ENCODE measurements around the gene SERF2.

The SERF2 gene

DNA sequence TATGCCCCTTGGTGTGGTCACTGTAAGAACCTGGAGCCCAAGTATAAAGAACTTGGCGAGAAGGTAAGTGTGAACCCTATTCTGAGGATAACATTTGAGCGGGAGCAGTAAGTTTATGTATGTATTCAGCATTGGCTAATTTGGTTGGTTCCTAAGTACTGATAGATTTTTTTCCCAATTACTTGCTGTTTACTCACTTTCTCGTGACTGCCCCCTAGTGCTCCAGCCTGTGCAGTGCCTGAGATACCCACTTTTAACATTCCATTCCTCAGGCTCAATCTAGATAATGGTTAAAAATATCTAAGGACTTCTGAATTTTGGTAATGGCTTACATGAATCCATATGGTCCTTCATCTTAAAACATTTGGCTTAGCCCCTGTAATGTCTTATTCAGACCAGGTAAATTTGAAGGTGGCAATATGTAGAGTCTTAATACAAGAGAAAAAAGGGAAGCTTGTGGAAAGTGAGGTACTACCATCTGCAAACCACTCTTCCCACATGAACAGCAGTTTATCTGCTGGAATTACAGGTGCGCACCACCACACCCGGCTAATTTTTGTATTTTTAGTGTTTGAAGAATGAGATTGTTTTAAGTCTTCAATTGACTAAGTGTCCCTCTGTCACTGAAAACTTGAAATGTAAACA is 22.4 kb upstream of the SERF2 start:
- TF ChIP-seq, protein P1, sequence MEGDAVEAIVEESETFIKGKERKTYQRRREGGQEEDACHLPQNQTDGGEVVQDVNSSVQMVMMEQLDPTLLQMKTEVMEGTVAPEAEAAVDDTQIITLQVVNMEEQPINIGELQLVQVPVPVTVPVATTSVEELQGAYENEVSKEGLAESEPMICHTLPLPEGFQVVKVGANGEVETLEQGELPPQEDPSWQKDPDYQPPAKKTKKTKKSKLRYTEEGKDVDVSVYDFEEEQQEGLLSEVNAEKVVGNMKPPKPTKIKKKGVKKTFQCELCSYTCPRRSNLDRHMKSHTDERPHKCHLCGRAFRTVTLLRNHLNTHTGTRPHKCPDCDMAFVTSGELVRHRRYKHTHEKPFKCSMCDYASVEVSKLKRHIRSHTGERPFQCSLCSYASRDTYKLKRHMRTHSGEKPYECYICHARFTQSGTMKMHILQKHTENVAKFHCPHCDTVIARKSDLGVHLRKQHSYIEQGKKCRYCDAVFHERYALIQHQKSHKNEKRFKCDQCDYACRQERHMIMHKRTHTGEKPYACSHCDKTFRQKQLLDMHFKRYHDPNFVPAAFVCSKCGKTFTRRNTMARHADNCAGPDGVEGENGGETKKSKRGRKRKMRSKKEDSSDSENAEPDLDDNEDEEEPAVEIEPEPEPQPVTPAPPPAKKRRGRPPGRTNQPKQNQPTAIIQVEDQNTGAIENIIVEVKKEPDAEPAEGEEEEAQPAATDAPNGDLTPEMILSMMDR (IDR thresholded peaks at IDR 0.05): peak; percentile 93

DNA sequence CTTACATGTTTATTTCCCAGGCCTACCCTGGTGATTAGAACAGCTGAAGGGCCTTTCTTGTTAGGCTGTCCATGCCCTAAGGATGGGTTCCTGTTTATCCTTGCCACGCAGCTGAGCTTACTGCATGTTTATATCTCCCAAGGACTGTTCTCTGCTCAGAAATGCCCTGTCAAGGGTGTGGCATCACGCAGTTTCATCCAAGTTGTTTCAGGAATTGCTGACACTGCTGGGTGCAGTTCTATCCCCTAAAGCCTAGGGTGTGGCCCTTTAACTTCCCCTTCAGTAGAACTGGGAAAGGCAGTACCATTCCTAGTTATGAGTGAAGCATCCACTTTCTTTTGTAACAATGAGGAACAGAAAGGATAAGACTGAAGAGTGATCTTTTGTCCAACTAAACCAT is 20.3 kb upstream of the SERF2 start:
- TF ChIP-seq, protein P1 (IDR thresholded peaks at IDR 0.05): no peak

DNA sequence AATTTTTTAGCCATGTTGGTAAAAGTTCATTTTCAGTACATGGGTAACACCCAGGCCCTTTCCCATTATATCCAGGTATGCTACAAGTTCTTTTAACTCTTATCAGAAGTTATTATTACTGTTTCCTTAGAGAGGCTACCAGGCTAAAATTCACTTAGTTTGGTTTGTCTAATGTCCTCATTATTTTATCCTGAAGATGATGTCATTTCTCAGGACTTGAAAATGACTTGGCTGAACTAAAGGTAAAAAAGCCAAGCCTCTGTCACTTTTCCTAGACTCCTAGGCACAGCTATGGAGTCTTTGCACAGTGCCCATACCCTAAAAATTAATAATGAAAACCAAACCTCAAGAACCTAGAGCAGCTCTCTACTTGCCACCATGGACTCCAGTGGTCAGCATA is 19.5 kb upstream of the SERF2 start:
- TF ChIP-seq, protein P1 (IDR thresholded peaks at IDR 0.05): no peak

DNA sequence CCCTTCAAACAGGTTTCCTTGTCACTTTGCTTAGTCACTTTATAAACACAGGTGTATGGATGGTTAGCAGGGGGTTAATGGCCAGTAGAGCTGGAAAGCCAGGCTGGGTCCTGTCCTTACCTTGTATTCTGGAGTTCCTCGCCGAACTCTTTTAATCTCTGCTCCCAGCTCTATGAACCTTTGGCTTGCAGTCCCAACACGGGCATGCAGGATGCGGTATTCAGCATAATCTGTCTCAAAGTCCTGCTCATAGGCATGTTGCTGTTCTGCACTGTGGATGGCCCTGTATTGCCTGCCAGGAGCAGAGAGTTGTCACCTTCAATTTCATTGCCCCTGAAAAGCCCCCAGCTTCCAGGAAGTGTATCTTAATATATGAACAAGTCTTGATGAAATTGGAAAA is 18.1 kb upstream of the SERF2 start:
- TF ChIP-seq, protein P1 (IDR thresholded peaks at IDR 0.05): no peak

DNA sequence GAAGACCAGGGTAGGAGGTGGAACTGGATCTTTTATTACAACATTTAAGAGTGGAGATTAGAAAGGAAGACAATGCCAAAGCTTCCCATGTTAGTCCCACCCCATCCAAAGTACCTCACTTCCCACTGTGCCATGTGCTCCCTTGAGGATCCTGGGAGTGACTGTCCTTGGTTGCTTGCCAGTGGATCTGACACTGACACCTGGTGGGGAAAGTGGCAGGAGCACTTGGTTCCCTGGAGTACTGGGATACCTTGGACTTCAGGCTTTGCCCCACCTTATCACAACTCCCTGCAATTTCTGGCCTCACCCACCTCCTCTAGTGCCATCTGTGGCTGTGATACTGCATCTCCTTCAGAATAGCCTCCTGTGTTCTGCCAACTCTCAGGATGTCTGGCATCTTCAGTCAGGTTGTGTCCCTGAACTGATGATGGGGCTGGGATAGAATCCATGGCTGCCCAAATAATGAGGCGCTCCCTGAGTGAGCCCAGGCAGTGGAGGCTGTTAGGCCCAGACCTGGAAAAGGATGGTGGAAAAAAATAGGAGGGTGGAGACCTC is 16.6 kb upstream of the SERF2 start:
- TF ChIP-seq, protein P1 (IDR thresholded peaks at IDR 0.05): peak; percentile 82

DNA sequence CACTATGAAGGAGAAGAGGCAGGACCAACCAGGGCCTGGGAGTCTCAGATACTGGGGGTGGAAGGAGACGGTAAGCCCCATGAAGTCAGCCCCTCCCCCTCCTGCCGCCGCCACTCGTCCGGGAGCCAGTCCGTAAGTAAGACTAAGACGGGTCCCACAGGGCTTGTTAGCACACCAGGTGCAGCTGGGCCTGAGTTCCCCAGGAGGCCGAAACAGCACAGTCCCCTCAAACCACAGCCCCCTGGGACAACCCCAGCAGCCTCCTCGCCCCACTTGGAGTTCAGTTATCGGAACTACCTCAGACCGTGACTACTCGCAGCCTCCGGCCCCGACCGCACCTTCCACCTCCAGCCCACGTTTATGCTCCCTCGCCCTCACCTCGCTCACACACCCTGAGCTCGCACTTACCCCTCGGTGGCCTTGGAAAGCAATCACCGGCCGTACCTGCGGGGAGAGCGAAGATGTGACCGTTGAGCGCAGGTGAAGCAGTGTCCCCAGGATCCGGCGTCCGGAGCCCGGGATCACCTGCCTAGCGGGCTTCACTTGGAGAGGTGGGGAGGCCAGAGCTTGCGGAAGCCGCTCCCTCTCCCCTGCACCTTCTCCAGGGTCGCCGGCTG is 15.9 kb upstream of the SERF2 start:
- TF ChIP-seq, protein P1 (IDR thresholded peaks at IDR 0.05): no peak

DNA sequence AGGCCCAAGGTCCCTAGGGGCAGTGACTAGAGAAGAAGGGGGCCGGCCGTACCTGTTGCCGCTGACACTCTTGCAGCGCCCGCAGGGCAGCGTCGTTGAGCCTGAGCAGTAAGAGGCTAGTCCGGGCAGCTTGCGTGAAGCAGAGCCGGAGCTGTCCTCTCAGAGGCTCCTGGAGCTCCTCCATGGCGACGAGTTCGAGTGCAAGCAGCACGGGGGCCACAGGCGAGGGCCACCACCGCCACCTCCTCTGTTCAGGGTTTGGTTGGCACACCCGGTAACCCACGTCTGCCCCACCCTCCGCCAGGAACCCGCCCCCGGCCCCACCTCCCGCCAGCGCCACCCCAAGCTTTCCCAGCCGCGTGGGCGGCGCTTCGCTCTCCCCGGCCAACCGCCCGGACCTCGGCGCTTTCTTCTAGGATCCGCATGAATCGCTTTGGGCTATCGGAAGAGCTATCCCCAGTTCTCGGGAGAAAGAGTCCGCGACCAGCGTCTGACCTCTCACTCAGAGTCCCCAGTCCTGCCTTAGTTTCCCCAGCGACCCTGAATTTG is 15.3 kb upstream of the SERF2 start, which contains the start of gene ELL3:
TSS of gene ELL3 (minus strand) at position 249 of the 549 bp plus-strand sequence. CDS start at position 184, 65 bp downstream.
- TF ChIP-seq, protein P1 (IDR thresholded peaks at IDR 0.05): no peak
